Activated CD4-positive, alpha-beta T cell treated with anti-CD3 and anti-CD28 coated beads for 36 hours (primary cell): ENCODE results near the gene MACROD1. TPM values are rescaled to one million over a fixed set of nuclear protein-coding genes. Genes with fewer than 3 reads are reported as not detected.

Experiments used
- ATAC-seq: fragments of 200-7000 bp; cut with Tn5 transposase; one replicate; pipeline ENCODE4 v1.10.0; 2021; ENCODE audit warnings: mild to moderate bottlenecking, moderate library complexity
- CTCF ChIA-PET: fragments of 350-600 bp; sonication (Branson Sonifier 250); formaldehyde crosslinking; loops from one replicate; lab custom pipeline; 2021; ENCODE audit warnings: antibody characterized with exemption; lab: Charles Lee
- POLR2A ChIA-PET: fragments of 350-600 bp; sonication (Branson Sonifier 250); formaldehyde crosslinking; loops from one replicate; lab custom pipeline; 2021; ENCODE audit warnings: antibody characterized with exemption, inconsistent platforms; lab: Charles Lee
- DNase-seq: peaks from one replicate; pipeline ENCODE4 v3.0.0-alpha.2; 2020
- H3K27ac Mint-ChIP-seq: one replicate; pipeline ENCODE4 v1.8.0; 2021; ENCODE audit warnings: mixed read lengths
- H3K27me3 Mint-ChIP-seq: one replicate; pipeline ENCODE4 v1.8.0; 2021; ENCODE audit warnings: mixed read lengths
- H3K36me3 Mint-ChIP-seq: one replicate; pipeline ENCODE4 v1.8.0; 2021; ENCODE audit warnings: low read depth, mixed read lengths
- H3K4me1 Mint-ChIP-seq: one replicate; pipeline ENCODE4 v1.8.0; 2021; ENCODE audit warnings: mixed read lengths
- H3K4me3 Mint-ChIP-seq: one replicate; pipeline ENCODE4 v1.8.0; 2021; ENCODE audit warnings: mild to moderate bottlenecking, moderate library complexity, mixed read lengths
- H3K9me3 Mint-ChIP-seq: one replicate; pipeline ENCODE4 v1.8.0; 2021; ENCODE audit warnings: low read depth, mixed read lengths
- intact Hi-C, 2 experiments: fragments of 100-400 bp; cut with DNase I in 1 of 2; cut with micrococcal nuclease in 1 of 2; formaldehyde crosslinking; loops; one replicate each; pipeline versions ENCODE4 v1.14.2 to v1.15.1; 2022 to 2024; cut with DNase I, micrococcal nuclease
- total RNA-seq, 2 experiments: library from RNA; stranded (reverse); gene quantifications; one replicate each; pipeline ENCODE4 v1.2.3, GENCODE V29; 2021

Gene MACROD1
- total RNA-seq, 2 experiments from 2014 or later, result 26.4 to 28.6 TPM

- Mint-ChIP-seq H3K36me3 (no peaks in the 10 kb centered on the region), H3K4me3 (no peak overlapping the region), H3K4me1 (peaks cover 2% of the 10 kb centered on the region), H3K27me3 (no peaks in the 10 kb centered on the region), H3K27ac (no peak overlapping the region), H3K9me3 (no peaks in the 10 kb centered on the region)
- intact Hi-C loops, result no loop called here
- POLR2A ChIA-PET, result no interaction called here
- ATAC-seq (no peak), DNase-seq (no peak)
- CTCF ChIA-PET, result interaction anchor here (0.8 kb wide), 1 partner anchor 424 kb away, joined by 5 read pairs; no protein-coding TSS in a partner anchor
Observed at GRCh38 chr11:64118876-64119665, 46.8 kb downstream of the MACROD1 start.

- Mint-ChIP-seq H3K27me3 (no peaks in the 10 kb centered on the region), H3K9me3 (no peaks in the 10 kb centered on the region), H3K4me1 (peaks cover 2% of the 10 kb centered on the region), H3K36me3 (no peaks in the 10 kb centered on the region), H3K27ac (no peak overlapping the region), H3K4me3 (no peak overlapping the region)
- DNase-seq (no peak), ATAC-seq (no peak)
- CTCF ChIA-PET, result no interaction called here
- POLR2A ChIA-PET, result no interaction called here
- intact Hi-C loops, result no loop called here
Observed at GRCh38 chr11:64117763-64118459, 48.0 kb downstream of the MACROD1 start.

GRCh38 chr11:64115531-64116522 lies 50.1 kb downstream of the MACROD1 start:
- no peak for ATAC-seq
- H3K4me3 Mint-ChIP-seq, result no peak overlapping the region

GRCh38 chr11:64114231-64114630 lies 51.7 kb downstream of the MACROD1 start:
- DNase-seq (no peak), ATAC-seq (no peak)
- Mint-ChIP-seq H3K27me3 (no peaks in the 10 kb centered on the region), H3K27ac (no peak overlapping the region), H3K36me3 (no peaks in the 10 kb centered on the region), H3K9me3 (no peaks in the 10 kb centered on the region), H3K4me3 (no peak overlapping the region), H3K4me1 (no peaks in the 10 kb centered on the region)
- ChIA-PET CTCF (interaction anchor here (0.5 to 0.7 kb wide), 2 partner anchors 99 to 262 kb away, joined by 3 to 4 read pairs; no protein-coding TSS in a partner anchor), POLR2A (no interaction called here)
- intact Hi-C loops, result no loop called here

More at GRCh38 chr11:64115531-64116522, 50.1 kb downstream of the MACROD1 start:
- POLR2A ChIA-PET, result no interaction called here
- Mint-ChIP-seq H3K27ac (no peak overlapping the region), H3K9me3 (no peaks in the 10 kb centered on the region), H3K4me1 (no peaks in the 10 kb centered on the region), H3K36me3 (no peaks in the 10 kb centered on the region), H3K27me3 (no peaks in the 10 kb centered on the region)
- no peak for DNase-seq
- intact Hi-C loops, result no loop called here
- CTCF ChIA-PET, result no interaction called here

- ATAC-seq, result no peak
- intact Hi-C loops, result no loop called here
- ChIA-PET POLR2A (no interaction called here), CTCF (no interaction called here)
- H3K4me3 Mint-ChIP-seq, result no peak overlapping the region
- no peak overlapping the region for H3K27ac Mint-ChIP-seq
- no peaks in the 10 kb centered on the region for H3K36me3 Mint-ChIP-seq
- H3K9me3 Mint-ChIP-seq, result no peaks in the 10 kb centered on the region
- DNase-seq, result no peak
- no peaks in the 10 kb centered on the region for H3K4me1 Mint-ChIP-seq
- no peaks in the 10 kb centered on the region for H3K27me3 Mint-ChIP-seq
Observed at GRCh38 chr11:64113462-64113780, 52.5 kb downstream of the MACROD1 start.

GRCh38 chr11:64112771-64113461 lies 53.0 kb downstream of the MACROD1 start:
- H3K36me3 Mint-ChIP-seq, result no peaks in the 10 kb centered on the region
- no peak overlapping the region for H3K27ac Mint-ChIP-seq
- no peaks in the 10 kb centered on the region for H3K27me3 Mint-ChIP-seq
- no peaks in the 10 kb centered on the region for H3K9me3 Mint-ChIP-seq
- H3K4me3 Mint-ChIP-seq, result no peak overlapping the region
- POLR2A ChIA-PET, result no interaction called here
- no peaks in the 10 kb centered on the region for H3K4me1 Mint-ChIP-seq
- intact Hi-C loops, result no loop called here
- ATAC-seq (no peak), DNase-seq (no peak)
- CTCF ChIA-PET, result no interaction called here

GRCh38 chr11:64110465-64111375 lies 55.2 kb downstream of the MACROD1 start:
- H3K36me3 Mint-ChIP-seq, result no peaks in the 10 kb centered on the region
- ChIA-PET CTCF (no interaction called here), POLR2A (no interaction called here)
- no peak overlapping the region for H3K4me3 Mint-ChIP-seq
- no peaks in the 10 kb centered on the region for H3K27me3 Mint-ChIP-seq
- DNase-seq (no peak), ATAC-seq (no peak)
- H3K9me3 Mint-ChIP-seq, result no peaks in the 10 kb centered on the region
- H3K27ac Mint-ChIP-seq, result no peak overlapping the region
- H3K4me1 Mint-ChIP-seq, result no peaks in the 10 kb centered on the region
- intact Hi-C loops, result no loop called here

GRCh38 chr11:64109332-64109731 lies 56.6 kb downstream of the MACROD1 start:
- intact Hi-C loops, result no loop called here
- Mint-ChIP-seq H3K36me3 (no peaks in the 10 kb centered on the region), H3K27ac (no peak overlapping the region), H3K27me3 (no peaks in the 10 kb centered on the region), H3K4me1 (no peaks in the 10 kb centered on the region), H3K9me3 (no peaks in the 10 kb centered on the region), H3K4me3 (no peak overlapping the region)
- CTCF ChIA-PET, result no interaction called here
- DNase-seq (no peak), ATAC-seq (no peak)
- POLR2A ChIA-PET, result no interaction called here

- POLR2A ChIA-PET, result no interaction called here
- Mint-ChIP-seq H3K4me1 (no peaks in the 10 kb centered on the region), H3K36me3 (no peaks in the 10 kb centered on the region)
Observed at GRCh38 chr11:64107303-64107702, 58.6 kb downstream of the MACROD1 start.

GRCh38 chr11:64104632-64105031 lies 61.3 kb downstream of the MACROD1 start:
- CTCF ChIA-PET, result no interaction called here
- ATAC-seq, result no peak
- H3K27me3 Mint-ChIP-seq, result no peaks in the 10 kb centered on the region
- POLR2A ChIA-PET, result interaction anchor here (0.7 kb wide), 1 partner anchor 68 kb away, joined by 3 read pairs; no protein-coding TSS in a partner anchor
- intact Hi-C loops, result no loop called here
- no peaks in the 10 kb centered on the region for H3K4me1 Mint-ChIP-seq
- no peaks in the 10 kb centered on the region for H3K9me3 Mint-ChIP-seq
- no peak overlapping the region for H3K4me3 Mint-ChIP-seq
- H3K36me3 Mint-ChIP-seq, result no peaks in the 10 kb centered on the region
- DNase-seq, result no peak
- no peak overlapping the region for H3K27ac Mint-ChIP-seq

More at GRCh38 chr11:64107303-64107702, 58.6 kb downstream of the MACROD1 start:
- Mint-ChIP-seq H3K9me3 (no peaks in the 10 kb centered on the region), H3K27me3 (no peaks in the 10 kb centered on the region), H3K4me3 (no peak overlapping the region), H3K27ac (no peak overlapping the region)
- intact Hi-C loops, result no loop called here
- ATAC-seq (no peak), DNase-seq (no peak)
- CTCF ChIA-PET, result no interaction called here
